ENCODE results near the gene ADORA1.
A peak's percentile ranks its signal among the peaks of the same experiment; 100 is the strongest.

ADORA1 gene

GRCh38 chr1:203146042-203146369 is 18.5 kb downstream of the ADORA1 start:
- TF ChIP-seq YY1 (IDR thresholded peaks at IDR 0.05; ENCODE audit: low read depth) (no peak), TAF1 (IDR thresholded peaks at IDR 0.05; ENCODE audit: low read depth) (no peak), REST (IDR thresholded peaks at IDR 0.05; ENCODE audit: low read depth) (no peak), USF1 (IDR thresholded peaks at IDR 0.05) (no peak), FOXM1 (IDR thresholded peaks at IDR 0.05; ENCODE audit: borderline replicate concordance, low read depth) (no peak), RAD21 (IDR thresholded peaks at IDR 0.05; ENCODE audit: low read depth) (no peak), NFIC (IDR thresholded peaks at IDR 0.05) (no peak), TEAD4 (IDR thresholded peaks at IDR 0.05) (no peak), CEBPB (IDR thresholded peaks at IDR 0.05) (no peak), MAX (IDR thresholded peaks at IDR 0.05) (no peak), TCF12 (IDR thresholded peaks at IDR 0.05; ENCODE audit: low read depth) (no peak), EP300 (IDR thresholded peaks at IDR 0.05; ENCODE audit: borderline replicate concordance) (no peak), EGR1 (IDR thresholded peaks at IDR 0.05) (no peak)

GRCh38 chr1:203146537-203146936 is 19.0 kb downstream of the ADORA1 start:
- TF ChIP-seq CEBPB (IDR thresholded peaks at IDR 0.05) (no peak), TEAD4 (IDR thresholded peaks at IDR 0.05) (no peak), YY1 (IDR thresholded peaks at IDR 0.05; ENCODE audit: low read depth) (no peak), EGR1 (IDR thresholded peaks at IDR 0.05) (no peak), TCF12 (IDR thresholded peaks at IDR 0.05; ENCODE audit: low read depth) (no peak), REST (IDR thresholded peaks at IDR 0.05; ENCODE audit: low read depth) (no peak), CREB1 (IDR thresholded peaks at IDR 0.05; ENCODE audit: low read depth) (no peak), EP300 (IDR thresholded peaks at IDR 0.05; ENCODE audit: borderline replicate concordance) (no peak), USF1 (IDR thresholded peaks at IDR 0.05) (no peak), RAD21 (IDR thresholded peaks at IDR 0.05; ENCODE audit: low read depth) (no peak), FOXM1 (IDR thresholded peaks at IDR 0.05; ENCODE audit: borderline replicate concordance, low read depth) (no peak), TAF1 (IDR thresholded peaks at IDR 0.05; ENCODE audit: low read depth) (no peak), ZBTB7A (IDR thresholded peaks at IDR 0.05; ENCODE audit: low read depth) (no peak), MAX (IDR thresholded peaks at IDR 0.05) (no peak)

GRCh38 chr1:203147376-203147775 is 19.9 kb downstream of the ADORA1 start:
- TF ChIP-seq RAD21 (IDR thresholded peaks at IDR 0.05; ENCODE audit: low read depth), result no peak
- no peak for TF ChIP-seq CEBPB (IDR thresholded peaks at IDR 0.05)
- no peak for TF ChIP-seq FOXM1 (IDR thresholded peaks at IDR 0.05; ENCODE audit: borderline replicate concordance, low read depth)
- TF ChIP-seq USF1 (IDR thresholded peaks at IDR 0.05), result no peak
- no peak for TF ChIP-seq NFIC (IDR thresholded peaks at IDR 0.05)
- no peak for TF ChIP-seq TAF1 (IDR thresholded peaks at IDR 0.05; ENCODE audit: low read depth)
- TF ChIP-seq REST (IDR thresholded peaks at IDR 0.05; ENCODE audit: low read depth), result no peak
- TF ChIP-seq CREB1 (IDR thresholded peaks at IDR 0.05; ENCODE audit: low read depth), result no peak
- no peak for TF ChIP-seq TEAD4 (IDR thresholded peaks at IDR 0.05)
- TF ChIP-seq ZBTB7A (IDR thresholded peaks at IDR 0.05; ENCODE audit: low read depth), result no peak
- no peak for TF ChIP-seq EGR1 (IDR thresholded peaks at IDR 0.05)
- TF ChIP-seq EP300 (IDR thresholded peaks at IDR 0.05; ENCODE audit: borderline replicate concordance), result no peak
- no peak for TF ChIP-seq TCF12 (IDR thresholded peaks at IDR 0.05; ENCODE audit: low read depth)
- no peak for TF ChIP-seq YY1 (IDR thresholded peaks at IDR 0.05; ENCODE audit: low read depth)
- TF ChIP-seq MAX (IDR thresholded peaks at IDR 0.05), result no peak

- no peak for TF ChIP-seq TCF12 (IDR thresholded peaks at IDR 0.05; ENCODE audit: low read depth)
- 0 out of 2 replicates have a peak, but pooled peaks have one; percentile 12 for TF ChIP-seq YY1 (IDR thresholded peaks at IDR 0.05; ENCODE audit: low read depth)
- TF ChIP-seq NFIC (IDR thresholded peaks at IDR 0.05), result peak; percentile 90
Observed at GRCh38 chr1:203148127-203148526, 20.6 kb downstream of the ADORA1 start.

All from Ishikawa (cell line).